ENCODE data around the gene DUS3L. TPM values are rescaled to one million over a fixed set of nuclear protein-coding genes. Genes with fewer than 3 reads are reported as not detected.

Gene DUS3L
- total RNA-seq, 3 donors from 2014 or later (not counting 1 experiment from before 2014, with no cell fraction given), result 116 to 140 (median 128) TPM

GRCh38 chr19:5743630-5744029 lies 47.3 kb downstream of the DUS3L start:
- Histone ChIP-seq H3K27ac (ENCODE audit: low read length) (no peak overlapping the region), H3K36me3 (ENCODE audit: control insufficient read depth, insufficient read depth, low read length) (no peaks in the 10 kb centered on the region), H3K4me1 (ENCODE audit: control insufficient read depth, insufficient read depth, low read length) (no peaks in the 10 kb centered on the region), H3K4me3 (ENCODE audit: low read length) (no peak overlapping the region), H3K27me3 (ENCODE audit: control insufficient read depth, insufficient read depth, low read length) (no peaks in the 10 kb centered on the region), H3K9me3 (ENCODE audit: control insufficient read depth, insufficient read depth, low read length) (no peaks in the 10 kb centered on the region)
- Mint-ChIP-seq H3K27me3 (ENCODE audit: low read depth in 2 of 2) (peaks cover 0 to 5% of the 10 kb centered on the region in 2 donors), H3K36me3 (no peaks in the 10 kb centered on the region), H3K27ac (no peak overlapping the region), H3K4me3 (no peak overlapping the region), H3K4me1 (no peaks in the 10 kb centered on the region), H3K9me3 (no peaks in the 10 kb centered on the region)
- intact Hi-C loops (cut with micrococcal nuclease), result no loop called here
- no peak for ATAC-seq
- no peak for DNase-seq
- TF ChIP-seq, protein P1, sequence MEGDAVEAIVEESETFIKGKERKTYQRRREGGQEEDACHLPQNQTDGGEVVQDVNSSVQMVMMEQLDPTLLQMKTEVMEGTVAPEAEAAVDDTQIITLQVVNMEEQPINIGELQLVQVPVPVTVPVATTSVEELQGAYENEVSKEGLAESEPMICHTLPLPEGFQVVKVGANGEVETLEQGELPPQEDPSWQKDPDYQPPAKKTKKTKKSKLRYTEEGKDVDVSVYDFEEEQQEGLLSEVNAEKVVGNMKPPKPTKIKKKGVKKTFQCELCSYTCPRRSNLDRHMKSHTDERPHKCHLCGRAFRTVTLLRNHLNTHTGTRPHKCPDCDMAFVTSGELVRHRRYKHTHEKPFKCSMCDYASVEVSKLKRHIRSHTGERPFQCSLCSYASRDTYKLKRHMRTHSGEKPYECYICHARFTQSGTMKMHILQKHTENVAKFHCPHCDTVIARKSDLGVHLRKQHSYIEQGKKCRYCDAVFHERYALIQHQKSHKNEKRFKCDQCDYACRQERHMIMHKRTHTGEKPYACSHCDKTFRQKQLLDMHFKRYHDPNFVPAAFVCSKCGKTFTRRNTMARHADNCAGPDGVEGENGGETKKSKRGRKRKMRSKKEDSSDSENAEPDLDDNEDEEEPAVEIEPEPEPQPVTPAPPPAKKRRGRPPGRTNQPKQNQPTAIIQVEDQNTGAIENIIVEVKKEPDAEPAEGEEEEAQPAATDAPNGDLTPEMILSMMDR (IDR thresholded peaks at IDR 0.05), result no peak

- ATAC-seq (no peak), DNase-seq (no peak)
- WGBS (ENCODE audit: insufficient coverage), result 85% methylated on average over 19 of the region's 19 CpGs
- no peak overlapping the region for H3K4me3 Mint-ChIP-seq
- Histone ChIP-seq H3K36me3 (ENCODE audit: control insufficient read depth, insufficient read depth, low read length) (no peaks in the 10 kb centered on the region), H3K9me3 (ENCODE audit: control insufficient read depth, insufficient read depth, low read length) (no peaks in the 10 kb centered on the region), H3K27ac (ENCODE audit: low read length) (no peak overlapping the region), H3K27me3 (ENCODE audit: control insufficient read depth, insufficient read depth, low read length) (no peaks in the 10 kb centered on the region), H3K4me1 (ENCODE audit: control insufficient read depth, insufficient read depth, low read length) (no peaks in the 10 kb centered on the region), H3K4me3 (ENCODE audit: low read length) (no peak overlapping the region)
- no peaks in the 10 kb centered on the region for H3K4me1 Mint-ChIP-seq
- H3K27me3 Mint-ChIP-seq (ENCODE audit: low read depth in 2 of 2), result peaks cover 0 to 5% of the 10 kb centered on the region in 2 donors
- H3K27ac Mint-ChIP-seq, result no peak overlapping the region
- no peaks in the 10 kb centered on the region for H3K9me3 Mint-ChIP-seq
- no peaks in the 10 kb centered on the region for H3K36me3 Mint-ChIP-seq
- intact Hi-C loops (cut with micrococcal nuclease), result no loop called here
- TF ChIP-seq, protein P1 (IDR thresholded peaks at IDR 0.05), result no peak
Observed at GRCh38 chr19:5742051-5742450, 48.9 kb downstream of the DUS3L start.

DNA sequence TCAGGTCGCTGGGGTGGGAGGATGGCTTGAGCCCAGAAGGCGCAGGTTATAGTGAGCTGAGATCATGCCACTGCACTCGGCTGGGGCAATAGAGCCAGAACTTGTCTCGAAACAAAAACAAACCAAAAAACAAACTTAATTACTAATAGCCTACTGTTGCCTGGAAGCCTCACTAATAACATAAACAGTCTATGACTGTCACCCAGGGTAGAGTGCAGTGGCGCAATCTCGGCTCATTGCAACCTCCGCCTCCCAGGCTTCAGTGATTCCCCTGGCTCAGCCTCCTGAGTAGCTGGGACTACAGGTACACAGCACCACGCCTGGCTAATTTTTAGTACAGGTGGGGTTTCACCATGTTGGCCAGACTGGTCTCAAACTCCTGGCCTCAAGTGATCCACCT lies 52.5 kb downstream of the DUS3L start:
- H3K4me1 Mint-ChIP-seq, result no peaks in the 10 kb centered on the region
- H3K36me3 ChIP-seq (ENCODE audit: control insufficient read depth, insufficient read depth, low read length), result no peaks in the 10 kb centered on the region
- H3K9me3 ChIP-seq (ENCODE audit: control insufficient read depth, insufficient read depth, low read length), result no peaks in the 10 kb centered on the region
- intact Hi-C loops (cut with micrococcal nuclease), result no loop called here
- no peaks in the 10 kb centered on the region for H3K4me1 ChIP-seq (ENCODE audit: control insufficient read depth, insufficient read depth, low read length)
- H3K27ac Mint-ChIP-seq, result no peak overlapping the region
- no peaks in the 10 kb centered on the region for H3K36me3 Mint-ChIP-seq
- ATAC-seq (no peak), DNase-seq (no peak)
- no peaks in the 10 kb centered on the region for H3K9me3 Mint-ChIP-seq
- H3K4me3 Mint-ChIP-seq, result no peak overlapping the region
- H3K4me3 ChIP-seq (ENCODE audit: low read length), result no peak overlapping the region
- no peak overlapping the region for H3K27ac ChIP-seq (ENCODE audit: low read length)
- WGBS (ENCODE audit: insufficient coverage), result 91% methylated on average over 8 of the region's 8 CpGs
- TF ChIP-seq, protein P1 (IDR thresholded peaks at IDR 0.05), result no peak
- H3K27me3 Mint-ChIP-seq (ENCODE audit: low read depth in 2 of 2), result peaks cover 0 to 3% of the 10 kb centered on the region in 2 donors
- no peaks in the 10 kb centered on the region for H3K27me3 ChIP-seq (ENCODE audit: control insufficient read depth, insufficient read depth, low read length)

Other genes starting within 250 kb of the DUS3L start
- gene TINCR, start 223.2 kb downstream of the DUS3L start, total RNA-seq, result 1 to 10 TPM; 1.6 to 2.2 (median 1.7) TPM
- gene SAFB2, start 168.4 kb downstream of the DUS3L start, total RNA-seq, result 100 to 1,000 TPM; 232 to 264 (median 258) TPM
- 100 to 1,000 TPM; 195 to 229 (median 207) TPM for gene SAFB, start 168.1 kb downstream of the DUS3L start, total RNA-seq
- 10 to 100 TPM; 17.7 to 27.7 (median 25.1) TPM for gene MICOS13, start 110.6 kb downstream of the DUS3L start, total RNA-seq
- 1 to 10 TPM; 1.1 to 3.7 (median 3.0) TPM for gene HSD11B1L, start 110.1 kb downstream of the DUS3L start, total RNA-seq
- 100 to 1,000 TPM; 363 to 505 (median 459) TPM for gene RPL36, start 100.9 kb downstream of the DUS3L start, total RNA-seq
- 10 to 100 TPM; 50.5 to 61.8 (median 56.1) TPM for gene LONP1, start 71.0 kb downstream of the DUS3L start, total RNA-seq
- not detected for gene CATSPERD, start 70.5 kb downstream of the DUS3L start, total RNA-seq
- 1 to 10 TPM; 2.4 to 5.4 (median 4.2) TPM for gene PRR22, start 6.4 kb downstream of the DUS3L start, total RNA-seq
- gene NRTN, start 13.9 kb upstream of the DUS3L start, total RNA-seq, result under 1 TPM in 2 of 3 donors, not detected in 1; 0.33 to 0.34 TPM
- gene FUT6, start 48.5 kb upstream of the DUS3L start, total RNA-seq, result under 1 TPM in 1 of 3 donors, not detected in 2; 0.34 TPM
- not detected for gene FUT3, start 60.3 kb upstream of the DUS3L start, total RNA-seq
- 1 to 10 TPM; 1.2 to 3.9 (median 2.3) TPM for gene FUT5, start 79.4 kb upstream of the DUS3L start, total RNA-seq
- gene NDUFA11, start 112.6 kb upstream of the DUS3L start, total RNA-seq, result 100 to 1,000 TPM; 111 to 115 (median 113) TPM
- gene VMAC, start 113.7 kb upstream of the DUS3L start, total RNA-seq, result 10 to 100 TPM; 21.1 to 26.3 (median 24.2) TPM
- gene CAPS, start 123.1 kb upstream of the DUS3L start, total RNA-seq, result 10 to 100 TPM; 34.0 to 41.6 (median 38.3) TPM
- 10 to 100 TPM; 73.9 to 95.2 (median 89.7) TPM for gene RANBP3, start 187.0 kb upstream of the DUS3L start, total RNA-seq